ENCODE measurements around the gene COPG1.

Gene COPG1

DNA sequence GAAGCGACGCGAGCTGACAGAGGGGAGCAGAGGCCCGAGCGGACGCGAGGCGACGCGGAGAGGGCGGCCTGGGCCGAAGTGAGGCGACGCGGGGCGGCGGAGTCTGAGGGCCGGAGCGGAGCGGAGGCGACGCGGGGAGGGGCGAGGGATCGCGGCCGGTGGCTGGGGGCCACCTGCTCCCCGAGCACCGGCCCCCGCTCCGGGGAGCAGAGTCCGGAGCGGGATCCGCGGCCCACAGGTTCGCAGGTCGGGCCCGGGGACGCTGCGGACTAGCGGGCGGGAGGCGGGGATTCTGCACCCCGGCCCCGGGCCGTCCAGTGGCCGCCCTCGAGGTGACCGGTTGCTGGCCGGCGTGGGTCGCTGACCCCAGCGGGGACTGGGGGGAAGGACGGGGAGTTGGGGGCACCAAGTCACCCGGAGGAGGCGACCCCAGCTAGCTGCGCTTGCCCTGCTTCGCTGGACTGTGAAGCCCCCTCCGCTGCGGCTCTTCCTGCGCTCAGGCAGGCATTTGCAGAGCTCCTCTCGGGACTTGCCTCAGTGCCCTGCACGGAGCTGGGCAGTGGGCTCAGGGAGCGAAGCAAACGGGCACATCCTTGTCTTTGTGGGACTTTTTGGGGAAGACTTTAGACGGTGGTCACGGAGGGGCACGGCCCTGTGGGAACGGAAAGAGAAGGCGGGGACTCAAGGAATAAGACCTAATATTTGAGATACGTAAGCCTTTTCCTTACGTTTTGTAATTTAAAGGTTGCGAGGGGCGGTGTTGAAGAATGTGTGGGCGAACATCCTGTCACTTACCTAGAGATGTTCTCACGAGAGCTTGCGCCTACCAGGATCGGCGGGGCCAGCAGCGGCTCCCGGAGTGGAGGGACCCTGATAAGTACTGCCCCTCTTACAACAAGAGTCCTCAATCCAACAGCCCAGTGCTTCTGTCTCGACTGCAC lies 29.8 kb downstream of the COPG1 start:
- peak; percentile 87 for DNase-seq

DNA sequence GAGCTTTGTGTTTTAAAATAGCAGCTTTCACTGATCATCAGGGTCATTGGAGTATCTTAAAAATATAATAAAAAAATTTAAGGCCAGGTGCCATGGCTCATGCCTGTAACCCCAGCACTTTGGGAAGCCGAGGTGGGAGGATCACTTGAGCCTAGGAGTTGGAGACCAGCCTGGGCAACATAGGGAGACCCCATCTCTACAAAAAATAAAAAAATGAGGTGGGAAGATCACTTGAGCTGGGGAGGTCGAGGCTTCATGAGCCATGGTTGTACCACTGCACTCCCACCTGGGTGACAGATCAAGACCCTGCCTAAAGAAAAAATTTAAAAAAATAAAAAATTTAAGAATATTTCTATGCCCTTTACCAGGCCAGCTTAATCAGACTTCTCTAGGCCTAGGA lies 30.8 kb downstream of the COPG1 start:
- DNase-seq, result no peak

DNA sequence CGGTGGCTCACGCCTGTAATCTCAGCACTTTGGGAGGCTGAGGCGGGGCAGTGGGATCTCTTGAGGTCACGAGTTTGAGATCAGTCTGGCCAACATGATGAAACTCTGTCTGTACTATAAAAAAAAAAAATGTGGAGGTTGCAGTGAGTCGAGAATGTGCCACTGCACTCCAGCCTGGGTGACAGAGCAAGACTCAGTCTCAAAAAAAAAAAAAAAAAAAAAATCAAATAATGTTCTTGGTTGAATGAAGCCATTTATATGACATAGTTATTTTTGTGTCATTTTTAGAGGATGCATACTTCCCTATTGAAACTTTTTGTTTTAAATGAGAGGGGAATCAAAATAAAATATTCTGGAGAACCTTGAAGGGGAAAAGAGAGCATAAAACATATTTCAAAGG lies 32.3 kb downstream of the COPG1 start:
- no peak for DNase-seq

DNA sequence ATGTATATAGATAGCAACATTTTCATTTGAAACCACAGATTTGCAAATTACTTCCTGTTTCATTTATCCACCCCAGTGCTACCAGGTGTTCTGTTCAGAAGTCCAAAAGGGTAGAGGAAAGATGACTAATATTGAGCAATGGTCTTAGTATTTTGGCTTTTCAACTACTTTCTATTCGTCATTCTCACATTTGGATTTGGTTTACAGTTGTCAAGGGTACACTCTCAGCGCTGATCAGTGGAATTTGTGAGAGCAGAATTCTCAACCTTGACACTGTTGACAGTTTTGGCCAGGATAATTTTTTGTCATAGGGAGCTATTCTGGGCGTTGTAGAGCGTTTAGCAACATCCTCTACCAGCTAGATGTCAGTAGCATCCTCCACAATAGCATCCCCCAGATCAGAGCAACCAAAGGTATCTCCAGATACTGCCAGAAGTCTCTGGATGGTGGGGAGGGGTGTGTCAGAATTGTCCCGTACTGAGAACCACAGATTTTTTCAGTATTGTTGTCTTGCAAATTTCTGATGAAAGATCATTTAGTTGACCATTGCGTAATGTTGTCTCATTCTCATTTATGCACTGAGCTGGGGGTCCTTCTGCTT lies 33.4 kb downstream of the COPG1 start:
- no peak for DNase-seq

DNA sequence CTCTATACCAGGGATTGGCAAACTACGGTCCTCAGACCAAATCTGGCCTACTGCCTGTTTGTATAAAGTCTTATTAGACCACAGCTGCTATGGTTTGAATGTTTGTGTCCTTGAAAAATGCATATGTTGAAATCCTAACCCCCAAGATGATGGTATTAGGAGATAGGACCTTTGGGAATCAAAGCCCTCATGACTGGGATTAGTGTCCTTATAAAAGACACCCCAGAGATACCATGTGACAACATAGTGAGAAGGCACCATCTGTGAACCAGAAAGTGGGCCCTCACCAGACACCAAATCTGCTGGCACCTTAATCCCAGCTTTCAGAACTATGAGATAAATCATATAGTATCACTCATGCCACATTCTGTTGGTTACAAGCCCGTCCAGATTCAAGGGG lies 36.7 kb downstream of the COPG1 start:
- DNase-seq, result no peak

DNA sequence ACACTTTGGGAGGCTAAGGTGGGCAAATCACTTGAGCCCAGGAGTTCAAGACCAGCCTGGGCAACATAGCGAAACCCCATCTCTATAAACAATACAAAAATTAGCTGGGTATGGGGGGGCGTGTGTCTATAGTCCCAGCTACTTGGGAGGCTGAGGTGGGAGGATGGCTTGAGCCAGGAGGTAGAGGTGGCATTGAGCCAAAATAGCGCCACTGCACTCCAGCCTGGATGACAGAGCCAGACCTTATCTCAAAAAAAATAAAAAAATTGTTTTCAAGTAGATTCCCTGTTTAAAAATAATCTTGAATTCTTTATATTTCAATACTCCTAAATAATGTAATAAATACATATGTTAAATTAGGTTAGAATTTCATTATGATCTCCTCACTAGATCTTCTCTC lies 39.0 kb downstream of the COPG1 start:
- no peak for DNase-seq

DNA sequence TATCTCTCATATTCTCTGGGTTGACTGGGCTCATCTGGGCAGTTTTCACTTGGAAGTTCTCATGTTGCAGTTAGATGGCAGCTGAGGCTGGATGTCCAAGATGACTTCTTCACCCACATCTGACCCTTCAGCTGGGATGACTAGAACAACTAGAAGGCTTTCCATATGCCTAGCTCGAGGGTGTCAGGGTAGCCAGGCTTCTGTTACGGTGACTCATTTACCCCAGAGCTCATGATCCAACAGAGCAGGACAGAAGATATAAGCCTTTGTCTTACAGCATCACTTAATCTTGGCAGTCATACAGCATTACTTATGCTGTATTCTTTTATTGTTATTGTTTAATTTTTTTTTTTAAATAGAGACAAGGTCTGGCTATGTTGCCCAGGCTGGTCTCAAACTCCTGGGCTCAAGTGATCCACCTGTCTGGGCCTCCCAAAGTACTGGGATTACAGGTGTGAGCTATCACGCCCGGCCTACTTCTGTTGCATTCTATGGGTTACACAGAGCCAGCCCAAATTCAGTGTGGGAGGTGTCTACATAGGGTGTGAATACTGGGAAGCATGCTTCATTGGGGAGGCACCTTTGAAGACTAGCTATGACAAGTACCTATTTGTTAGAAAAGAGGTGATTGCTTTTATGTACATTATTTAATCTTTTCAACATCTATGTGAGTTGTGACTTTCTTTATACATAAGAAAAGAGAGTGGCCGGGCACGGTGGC lies 40.0 kb downstream of the COPG1 start:
- DNase-seq, result no peak

DNA sequence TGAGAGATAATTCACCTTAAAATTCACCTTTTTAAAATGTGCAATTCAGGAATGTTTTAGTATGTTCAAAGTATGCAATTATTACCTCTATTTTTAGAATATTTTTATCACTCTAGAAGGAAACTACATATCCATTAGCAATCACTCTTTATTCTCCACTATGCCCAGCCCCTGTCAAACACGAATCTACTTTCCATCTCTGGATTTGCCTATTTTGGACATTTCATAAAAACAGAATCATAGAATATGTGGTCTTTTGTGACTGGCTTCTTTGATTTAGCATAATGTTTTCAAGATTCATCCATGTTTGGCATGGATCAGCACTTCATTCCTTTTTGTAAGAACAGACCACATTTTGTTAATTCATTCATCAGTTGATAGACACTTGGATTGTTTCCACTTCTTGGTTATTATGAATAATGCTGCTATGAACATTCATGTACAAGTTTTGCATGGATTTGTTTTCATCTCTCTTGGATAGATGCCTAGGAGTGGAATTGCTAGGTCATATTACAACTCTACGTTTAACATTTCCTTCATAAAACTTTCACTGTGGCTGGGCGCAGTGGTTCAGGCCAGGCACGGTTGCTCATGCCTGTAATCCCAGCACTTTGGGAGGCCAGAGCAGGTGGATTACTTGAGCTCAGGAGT lies 42.0 kb downstream of the COPG1 start:
- no peak for DNase-seq

DNA sequence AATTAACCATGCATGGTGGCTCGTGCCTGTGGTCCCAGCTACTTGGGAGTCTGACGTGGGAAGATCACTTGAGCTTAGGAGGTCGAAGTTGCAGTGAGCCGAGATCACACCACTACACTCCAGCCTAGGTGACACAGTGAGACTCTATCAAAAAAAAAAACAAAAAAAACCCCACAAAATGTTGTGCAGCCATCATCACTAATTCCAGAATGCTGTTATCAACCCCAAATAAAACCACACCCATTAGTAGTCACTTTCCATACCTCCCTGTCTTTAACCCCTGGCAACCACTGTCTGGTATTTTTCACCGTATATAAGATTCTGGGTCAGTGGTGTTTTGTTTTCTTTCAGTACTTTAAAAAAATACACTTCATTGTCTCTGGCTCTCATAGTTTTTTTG lies 45.9 kb downstream of the COPG1 start:
- no peak for DNase-seq

DNA sequence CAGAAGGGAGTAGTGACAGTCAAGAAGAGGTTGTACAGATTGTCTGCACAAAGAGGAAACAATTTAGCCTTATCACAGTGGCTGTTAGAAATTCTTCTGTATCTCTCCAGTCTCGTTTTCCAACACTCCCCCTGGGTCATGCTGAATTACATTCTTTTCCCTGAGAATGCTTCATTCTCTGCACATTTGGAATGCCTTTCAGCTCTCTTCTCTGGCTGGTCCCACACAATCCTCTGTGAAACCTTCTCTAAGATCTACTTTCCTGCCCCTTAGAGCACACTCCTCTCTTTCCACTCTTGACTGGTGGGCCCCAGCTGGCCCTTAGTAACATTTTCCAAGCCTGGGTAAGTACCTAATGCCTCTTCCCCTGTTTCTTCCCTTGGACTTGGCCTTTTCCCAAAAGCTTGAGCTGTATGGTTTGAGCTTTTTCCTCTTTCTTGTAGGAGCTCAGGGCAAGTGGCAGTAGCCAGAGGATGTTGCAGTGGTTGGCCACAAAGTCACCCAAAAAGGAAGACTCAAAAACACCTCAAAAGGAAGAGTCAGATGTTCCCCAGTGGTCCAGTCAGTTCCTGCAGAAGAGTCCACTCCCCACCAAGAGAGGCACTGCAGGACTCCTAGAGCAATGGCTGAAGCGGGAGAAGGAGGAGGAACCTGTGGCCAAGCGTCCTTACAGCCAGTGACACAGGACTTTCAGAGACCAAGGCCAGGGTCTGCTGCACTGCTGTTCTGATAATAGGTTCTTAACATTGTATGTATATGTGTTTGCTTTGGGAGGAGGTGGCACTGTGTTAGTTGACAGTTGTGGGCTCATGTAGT lies 54.9 kb downstream of the COPG1 start:
- DNase-seq, result no peak

DNA sequence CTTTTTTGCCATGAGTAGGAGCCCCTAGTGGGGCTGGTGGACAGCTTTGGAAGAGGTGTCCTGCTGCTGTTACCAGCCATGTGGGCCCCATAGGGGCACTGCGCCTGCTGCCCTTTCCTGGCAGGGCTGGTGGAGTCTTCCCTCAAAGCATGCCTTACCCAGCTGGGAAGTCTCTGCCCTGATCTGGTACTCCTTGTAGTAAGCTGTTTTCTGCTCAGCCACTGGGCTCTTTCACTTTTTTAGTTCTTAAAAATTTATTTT lies 55.5 kb downstream of the COPG1 start:
- DNase-seq, result no peak

DNA sequence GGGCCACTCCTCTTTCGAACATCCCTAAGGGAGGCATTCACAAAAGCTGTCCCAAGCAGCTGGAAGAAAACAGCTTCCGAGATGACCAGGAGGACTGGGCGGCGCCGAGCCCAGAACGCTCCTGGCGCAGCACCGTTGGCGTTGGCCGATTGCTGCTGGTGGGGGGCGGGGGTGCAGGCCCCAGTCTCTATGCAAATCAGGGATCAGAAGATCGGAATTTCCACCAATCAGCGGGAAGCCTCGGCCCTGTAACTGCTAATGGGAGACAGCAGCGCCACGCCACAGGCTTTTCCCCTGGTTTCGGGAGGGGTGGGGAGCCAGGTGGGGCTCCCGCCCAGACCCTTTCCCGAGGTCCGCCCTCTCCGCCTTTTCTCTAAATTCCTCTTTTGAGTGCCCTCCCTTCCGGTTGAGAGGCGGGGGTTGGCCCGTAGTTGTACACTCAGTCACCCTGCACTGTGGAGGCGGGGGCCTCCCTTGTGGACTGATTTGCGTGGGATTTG lies 56.2 kb downstream of the COPG1 start:
- peak; percentile 72 for DNase-seq

DNA sequence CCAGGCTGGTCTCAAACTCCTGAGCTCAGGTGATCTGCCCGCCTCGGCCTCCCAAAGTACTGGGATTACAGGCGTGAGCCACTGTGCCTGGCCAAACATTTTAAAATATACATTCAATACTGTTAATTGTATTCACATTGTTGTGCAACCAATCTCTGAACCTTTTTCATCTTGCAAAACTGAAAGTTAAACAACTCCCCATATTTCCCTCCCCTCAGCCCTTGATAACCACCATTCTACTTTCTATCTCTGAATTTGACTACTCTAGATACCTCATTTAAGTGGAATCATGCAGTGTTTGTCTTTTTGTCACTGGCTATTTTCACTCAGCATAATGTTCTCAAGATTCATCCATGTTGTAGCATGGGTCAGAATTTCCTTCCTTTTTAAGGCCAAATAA lies 59.2 kb downstream of the COPG1 start:
- DNase-seq, result no peak

DNA sequence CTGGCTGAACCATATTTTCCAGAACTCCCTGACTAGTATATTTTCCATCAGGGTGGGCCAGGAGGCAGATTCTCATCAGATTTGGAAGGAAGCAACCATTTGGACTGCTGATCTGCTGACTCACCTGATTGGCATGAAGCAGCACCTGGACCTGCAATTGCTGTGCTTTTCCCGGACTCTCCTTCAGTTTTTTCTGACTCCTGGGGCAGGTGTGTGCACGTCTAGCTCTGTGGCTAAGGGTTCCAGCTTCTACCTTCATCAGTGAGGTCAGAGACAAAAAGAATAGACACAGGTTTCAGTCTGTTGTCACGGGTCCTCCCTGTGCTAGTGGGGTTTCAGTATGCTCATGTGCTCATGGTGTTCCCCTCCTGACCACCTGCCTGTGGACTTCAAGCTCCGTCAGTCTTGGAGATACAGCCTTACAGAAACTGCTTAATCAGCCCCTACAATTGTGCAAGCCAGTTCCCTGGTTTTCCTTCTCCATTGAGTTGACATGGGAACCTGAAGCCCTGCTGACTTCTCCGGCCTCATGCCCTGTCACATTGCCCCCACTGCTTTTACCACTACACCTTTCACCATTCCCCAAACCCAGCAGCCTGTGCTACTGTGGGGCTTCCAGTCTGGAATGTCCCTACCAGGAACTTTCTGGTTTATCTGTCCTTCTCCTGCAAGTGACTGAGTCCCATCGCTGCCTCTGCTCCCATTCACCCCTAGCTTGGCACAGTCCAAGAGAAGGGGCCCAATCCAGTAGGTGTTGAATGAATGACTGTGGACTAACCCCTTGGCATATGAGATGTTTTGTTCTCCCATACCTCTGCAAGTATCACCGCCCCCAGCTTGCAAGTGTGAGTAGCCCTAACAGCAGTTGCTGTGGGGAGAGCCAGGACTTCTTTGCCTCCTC lies 61.0 kb downstream of the COPG1 start:
- no peak for DNase-seq

DNA sequence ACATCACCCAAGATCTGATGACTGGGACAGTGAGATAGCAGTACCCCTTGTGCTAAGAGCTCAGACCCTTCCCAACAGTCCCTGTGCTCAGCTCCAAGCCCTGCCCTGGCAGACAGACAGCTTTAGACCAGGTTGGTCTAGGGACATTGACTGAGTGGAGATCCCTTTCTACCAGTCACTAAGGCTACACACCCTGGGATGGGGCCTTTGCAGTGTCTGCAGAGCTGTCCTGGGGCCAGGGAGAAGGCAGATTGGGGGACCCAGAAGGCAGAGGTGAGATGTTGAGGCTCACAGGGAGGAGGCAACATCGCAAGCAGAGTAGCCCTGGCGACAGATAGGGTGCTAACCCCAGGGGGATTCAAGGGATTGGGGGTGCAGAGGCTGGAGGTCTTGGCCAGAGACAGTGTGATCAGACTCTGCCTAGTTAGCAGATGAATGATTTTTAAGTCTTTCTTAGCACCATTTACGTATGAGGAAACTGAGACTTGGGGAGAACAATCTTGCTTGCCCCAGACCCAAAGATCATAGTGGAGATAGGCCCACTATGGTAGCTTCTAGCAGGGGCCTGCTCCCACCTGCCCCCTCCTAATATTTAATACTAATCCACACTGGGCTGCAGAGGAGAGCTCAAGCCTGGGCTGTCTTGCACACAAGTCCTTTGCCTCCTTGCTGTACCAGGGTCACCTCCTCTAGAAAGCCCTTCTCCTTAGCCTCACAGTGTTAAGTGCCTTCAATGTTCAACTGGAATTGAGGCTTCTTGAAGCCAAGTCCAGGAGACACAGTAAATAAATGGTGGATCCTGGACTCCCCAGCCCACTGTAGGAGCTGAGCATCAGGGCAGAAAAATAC lies 61.9 kb downstream of the COPG1 start:
- no peak for DNase-seq

DNA sequence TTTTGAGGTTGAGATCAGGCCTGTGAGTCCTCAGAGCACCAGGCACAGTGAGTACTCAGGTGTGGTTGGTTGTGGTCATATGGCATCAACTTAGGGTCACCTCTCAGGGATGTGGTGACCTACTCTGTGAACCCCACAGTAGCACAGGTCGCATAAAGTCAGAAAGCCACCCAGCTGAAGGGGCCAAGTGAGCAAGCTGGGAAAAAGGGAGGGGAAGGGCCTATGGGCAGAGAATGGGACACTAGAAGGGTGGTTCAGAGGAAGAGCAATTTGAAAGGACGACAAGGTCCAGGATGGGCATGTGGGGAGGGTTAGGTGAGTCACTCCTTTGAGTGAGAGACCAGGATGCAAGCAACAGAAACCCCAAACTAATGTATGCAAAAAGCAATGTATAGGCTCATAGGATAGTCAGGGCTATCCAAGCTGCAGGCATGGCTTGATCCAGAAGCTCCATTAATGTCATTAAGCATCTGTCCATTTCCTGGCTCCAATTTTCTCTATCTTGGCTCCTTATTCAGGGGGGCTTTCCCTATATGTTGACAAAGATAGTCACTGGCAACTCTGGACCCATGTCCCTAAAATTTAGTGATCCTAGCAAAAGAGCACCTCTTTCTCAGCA lies 62.7 kb downstream of the COPG1 start:
- no peak for DNase-seq

DNA sequence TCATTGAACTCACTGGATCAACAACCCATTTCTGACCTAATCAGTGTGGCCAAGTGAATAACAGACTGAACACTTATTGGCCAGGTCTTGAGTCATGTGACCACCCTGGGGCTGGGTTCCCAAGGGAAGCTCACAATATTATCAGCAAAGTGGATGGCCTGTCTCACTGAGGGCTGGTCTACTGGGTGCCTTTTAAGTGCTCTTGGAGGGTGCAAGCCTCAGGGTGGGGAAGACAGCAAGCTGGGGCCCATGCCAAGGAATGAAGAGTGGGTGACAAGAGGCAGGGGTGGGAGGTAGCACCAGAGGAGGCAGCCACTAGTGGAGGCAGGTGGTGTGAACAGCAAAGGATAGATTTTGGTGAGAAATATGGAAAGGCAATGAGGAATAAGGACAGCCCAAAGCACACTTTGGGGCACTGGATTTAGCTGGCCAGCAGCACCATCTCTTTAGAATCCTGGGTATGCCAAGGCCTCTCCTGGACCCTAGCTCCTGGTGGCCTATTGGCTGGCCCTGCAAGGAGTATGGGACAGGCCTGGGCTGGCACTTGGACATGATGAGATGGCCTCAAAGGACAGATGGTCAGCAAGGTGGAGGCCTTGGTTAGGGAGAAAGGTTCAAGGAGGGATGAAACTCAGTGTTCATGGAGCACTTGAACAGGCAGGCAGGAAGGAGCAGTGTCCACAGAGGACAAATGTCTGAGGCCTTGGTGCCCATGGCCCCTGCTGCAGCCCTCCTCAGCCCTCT lies 63.4 kb downstream of the COPG1 start:
- DNase-seq, result no peak

DNA sequence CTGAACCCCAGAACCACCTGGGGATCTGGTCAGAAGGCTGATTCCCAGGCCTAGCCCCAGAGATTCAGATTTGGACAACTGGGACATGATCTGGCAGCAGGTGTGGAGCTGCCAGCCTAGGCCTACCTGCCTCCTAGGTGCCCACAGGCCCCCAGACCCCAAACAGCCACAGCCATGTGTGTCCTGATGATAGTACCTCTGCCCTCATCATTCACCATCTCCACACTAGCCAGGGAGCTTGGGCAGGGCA lies 63.9 kb downstream of the COPG1 start:
- no peak for DNase-seq
